K562 (cell line): ENCODE results near the gene ZNF366. TPM values are rescaled to one million over a fixed set of nuclear protein-coding genes. Genes with fewer than 3 reads are reported as not detected.

Source experiments
- HMBOX1 ChIP-seq: sonication (generic); IDR thresholded peaks from 2 replicates; pipeline ENCODE4 v1.6.1; 2016
- KLF6 ChIP-seq: fragments of 250-450 bp; sonication (Bioruptor Pico); IDR thresholded peaks from 2 replicates; pipeline ENCODE4 v1.4.0; 2020; ENCODE audit warnings: mild to moderate bottlenecking, moderate library complexity, borderline replicate concordance
- NFE2 ChIP-seq: IDR thresholded peaks from 2 replicates; pipeline ENCODE4 v1.6.1; 2014; ENCODE audit warnings: antibody characterized with exemption, low read depth
- NKRF ChIP-seq: fragments of 450-650 bp; IDR thresholded peaks from 2 replicates; pipeline ENCODE4 v1.6.1; 2016; ENCODE audit warnings: borderline replicate concordance
- PHF21A ChIP-seq: fragments of 450-650 bp; IDR thresholded peaks from 2 replicates; pipeline ENCODE4 v1.6.1; 2017; ENCODE audit warnings: low read depth, borderline replicate concordance
- POLR2AphosphoS5 ChIP-seq: IDR thresholded peaks from 2 replicates; pipeline ENCODE4 v1.6.1; 2011; ENCODE audit warnings: mild to moderate bottlenecking, low read depth, low read length, moderate library complexity; ENCODE audit not compliant: control insufficient read depth, insufficient read depth
- TAF9B ChIP-seq: fragments of 450-650 bp; IDR thresholded peaks from 2 replicates; pipeline ENCODE4 v1.6.1; 2018; ENCODE audit warnings: mild to moderate bottlenecking; ENCODE audit not compliant: partially characterized antibody
- ZBTB12 ChIP-seq: fragments of 250-450 bp; sonication (Bioruptor Pico); IDR thresholded peaks from 2 replicates; pipeline ENCODE4 v1.4.0; 2020
- ZFPM2 ChIP-seq: fragments of 250-450 bp; sonication (Bioruptor Pico); IDR thresholded peaks from 2 replicates; pipeline ENCODE4 v1.5.1; 2022; ENCODE audit warnings: mild to moderate bottlenecking
- ZNF134 ChIP-seq: fragments of 250-450 bp; sonication (Bioruptor Pico); conservative IDR thresholded peaks from 2 replicates; pipeline ENCODE4 v1.4.0; 2020
- ZNF592 ChIP-seq: fragments of 450-650 bp; IDR thresholded peaks from 2 replicates; pipeline ENCODE4 v1.6.1; 2017; ENCODE audit warnings: antibody characterized with exemption, mild to moderate bottlenecking
- ZNF740 ChIP-seq, 3 experiments: fragments of 200-800 bp in 1 of 3; sonication (Bioruptor generic) in 1 of 3; sonication (generic) in 1 of 3; formaldehyde crosslinking in 1 of 3; IDR thresholded peaks; 2 replicates each; pipeline versions ENCODE4 v1.6.1 to v1.8.0; 2016 to 2022; ENCODE audit warnings: mild to moderate bottlenecking in 2 of 3, missing compliant biosample characterization in 2 of 3, missing genetic modification characterization in 2 of 3, missing genetic modification reagents in 1 of 3
- ZNF77 ChIP-seq: fragments of 250-450 bp; sonication (Bioruptor Pico); IDR thresholded peaks from 2 replicates; pipeline ENCODE4 v1.5.0; 2020
- polyA plus RNA-seq, 8 experiments: library from polyadenylated mRNA; depleted of rRNA in 4 of 8; stranded (reverse) in 5 of 8; unstranded in 3 of 8; fragments of >200 nt; fragmentation: Nextera tagmentation in 2 of 8; fragmentation: Illumina TruSeq in 1 of 8; extraction: Ambion mirVana in 2 of 8; extraction: Trizol in 1 of 8; gene quantifications; 2 replicates each; pipeline versions ENCODE4 v1.2.1 to v1.2.3, GENCODE V29; 2011 to 2014; ENCODE audit warnings: inconsistent platforms in 1 of 8, missing spikeins in 1 of 8
- total RNA-seq, 7 experiments: library from RNA; depleted of rRNA in 6 of 7; stranded (reverse); fragments of >200 nt in 6 of 7; fragmentation: Illumina TruSeq in 2 of 7; extraction: Trizol in 2 of 7; gene quantifications; 2 replicates each; pipeline versions ENCODE4 v1.2.1 to v1.2.3, GENCODE V29; 2011 to 2021; ENCODE audit warnings: low replicate concordance in 1 of 7

The ZNF366 gene
- total and polyA plus RNA-seq, 9 of the 15 experiments (the other 6 are each of a cell fraction or from before 2014, with no cell fraction given) = not detected

- no peak for TF ChIP-seq ZFPM2 (CRISPR knock-in tag)
- no peak for TF ChIP-seq TAF9B
- TF ChIP-seq ZNF592 = no peak
- no peak for TF ChIP-seq HMBOX1
- no peak for TF ChIP-seq ZBTB12
- TF ChIP-seq KLF6 (CRISPR knock-in tag) = no peak
- TF ChIP-seq ZNF134 = no peak
- TF ChIP-seq ZNF740 (CRISPR knock-in tag; IDR thresholded peaks at IDR 0.05) = no peak
- TF ChIP-seq ZNF740 (tag; IDR thresholded peaks at IDR 0.05) = no peak
- no peak for TF ChIP-seq NKRF
- no peak for TF ChIP-seq POLR2AphosphoS5
- TF ChIP-seq NFE2 = peak; percentile 71
- TF ChIP-seq ZNF77 (CRISPR knock-in tag) = no peak
- TF ChIP-seq PHF21A = no peak
These were observed 73.7 kb downstream of the ZNF366 start (continued) for GRCh38 chr5:72433522-72433921.
